CD4-positive, alpha-beta T cell treated with Interleukin-1 beta for 1 hour (primary cell): ENCODE measurements around the gene EPB41L5.
"Not testable (repeated sequence)": the region's sequence is repeated elsewhere in the genome, so short reads cannot be mapped to it uniquely, and the experiment has no call there.

Experiments used
- DNase-seq, 2 donors: peaks; one replicate each; pipeline ENCODE4 v3.0.0-alpha.2; 2020 to 2022

EPB41L5 gene

DNA sequence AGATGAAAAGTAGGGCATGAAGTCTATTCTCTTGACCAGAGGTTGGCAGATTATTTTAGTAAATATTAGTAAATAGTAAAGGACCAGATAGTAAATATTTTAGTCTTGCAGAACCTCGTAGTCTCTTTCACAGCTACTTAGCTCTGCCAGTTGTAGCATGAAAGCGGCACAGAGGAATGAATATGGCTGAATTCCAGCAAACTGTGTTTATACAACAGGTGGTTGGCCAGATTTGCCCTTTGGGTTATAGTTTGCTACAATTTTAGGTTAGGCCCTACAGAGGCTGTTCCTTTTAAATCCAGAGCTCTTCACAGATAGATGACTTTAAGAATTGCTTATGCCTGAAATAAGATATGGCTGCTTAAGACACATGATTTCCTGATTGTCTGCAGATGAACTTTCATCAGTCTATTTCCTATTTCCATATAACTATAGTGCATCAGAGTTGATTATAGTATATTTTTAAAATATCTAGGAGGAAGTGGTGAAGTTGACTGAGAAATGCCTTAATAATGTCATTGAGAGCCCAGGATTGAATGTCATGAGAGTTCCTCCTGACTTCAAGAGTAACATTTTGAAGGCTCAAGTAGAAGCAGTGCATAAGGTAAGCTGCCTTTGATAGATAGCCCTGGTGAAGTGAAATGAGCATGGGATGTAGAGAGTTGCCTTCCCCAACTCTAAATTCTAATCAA lies 129.8 kb downstream of the EPB41L5 start:
- DNase-seq: no peak

DNA sequence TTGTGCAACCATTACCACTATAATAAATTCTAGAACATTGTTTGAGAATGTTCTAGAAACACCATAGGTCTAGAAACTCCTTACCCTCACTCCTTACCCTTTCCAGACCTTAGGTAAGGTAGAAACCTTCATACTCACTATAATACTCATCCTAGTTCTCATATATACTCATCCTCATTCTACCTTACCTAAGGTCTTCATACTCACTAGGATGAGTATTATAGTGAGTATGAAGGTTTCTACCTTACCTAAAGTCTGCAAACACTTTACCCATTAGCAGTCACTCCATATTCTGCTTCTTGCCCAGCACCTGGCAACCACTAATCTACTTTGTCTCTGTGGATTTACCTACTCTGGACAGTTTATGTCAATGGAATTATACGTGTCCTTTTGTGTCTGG lies 135.4 kb downstream of the EPB41L5 start:
- DNase-seq: no peak

DNA sequence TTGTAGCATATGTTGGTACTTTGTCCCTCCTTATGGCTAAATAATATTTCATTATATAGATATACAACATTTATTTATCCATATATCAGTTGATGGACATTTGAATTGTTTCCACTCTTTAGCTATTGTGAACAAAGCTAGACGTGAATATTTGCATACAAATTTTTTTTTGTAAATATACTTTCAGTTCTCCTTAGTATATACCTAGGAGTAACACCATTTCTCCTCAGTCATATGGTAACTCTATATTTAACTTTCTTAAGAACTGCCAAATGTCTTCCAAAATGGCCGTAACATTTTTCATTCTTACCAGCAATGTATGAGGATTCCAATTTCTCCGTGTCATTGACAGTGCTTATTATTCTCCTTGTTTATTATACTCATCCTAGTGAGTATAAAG lies 135.8 kb downstream of the EPB41L5 start:
- DNase-seq: no peak

DNA sequence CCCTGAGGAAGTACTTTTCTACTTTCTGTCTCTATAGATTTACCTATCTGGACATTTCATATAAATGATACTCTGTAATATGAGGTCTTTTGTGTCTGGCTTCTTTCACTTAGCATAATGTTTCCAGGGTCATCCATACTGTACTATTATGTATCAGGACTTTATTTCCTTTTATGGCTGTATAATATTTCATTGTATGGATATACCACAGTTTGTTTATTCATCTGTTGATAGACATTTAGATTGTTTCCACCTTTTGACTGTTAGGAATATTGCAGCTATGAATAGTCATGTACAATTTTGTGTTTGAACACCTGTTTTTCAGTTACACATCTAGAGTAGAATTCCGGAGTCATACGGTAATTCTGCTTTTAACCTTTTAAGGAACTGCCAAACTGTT lies 136.5 kb downstream of the EPB41L5 start:
- DNase-seq: no peak

DNA sequence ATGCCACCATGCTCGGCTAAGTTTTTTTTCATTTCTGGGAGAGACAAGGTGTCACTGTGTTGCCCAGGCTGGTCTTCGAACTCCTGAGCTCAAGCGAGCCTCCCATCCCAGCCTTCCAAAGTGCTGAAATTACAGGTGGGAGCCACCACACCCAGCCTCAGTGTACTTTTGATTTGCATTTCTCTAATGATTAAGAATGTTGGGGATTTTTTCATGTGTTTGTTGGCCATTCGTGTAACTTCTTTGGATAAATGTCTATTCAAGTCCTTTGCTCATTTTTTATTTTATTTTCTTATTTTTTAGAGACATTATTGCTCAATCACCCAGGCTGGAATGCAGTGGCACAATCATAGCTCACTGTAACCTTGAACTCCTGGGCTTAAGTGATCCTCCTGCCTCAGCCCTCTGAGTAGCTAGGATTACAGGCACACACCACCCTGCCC lies 137.2 kb downstream of the EPB41L5 start:
- no peak for DNase-seq

DNA sequence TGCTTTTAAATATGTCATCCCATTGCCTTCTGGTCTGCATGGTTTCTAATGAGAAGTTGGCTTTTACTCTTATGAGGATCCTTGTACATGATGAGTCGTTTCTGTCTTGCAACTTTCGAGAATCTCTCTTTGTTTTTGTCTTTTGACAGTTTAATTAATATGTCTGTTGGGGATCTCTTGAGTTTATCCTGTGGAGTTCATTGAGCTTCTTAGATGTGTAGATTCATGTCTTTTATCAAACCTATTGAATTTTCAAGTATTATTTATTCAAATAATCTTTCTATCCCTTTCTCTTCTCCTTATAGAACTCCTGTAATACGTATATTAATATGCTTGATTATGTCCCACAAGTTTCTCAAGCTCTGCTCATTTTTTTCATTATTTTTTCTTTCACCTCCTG lies 142.4 kb downstream of the EPB41L5 start:
- no peak for DNase-seq

DNA sequence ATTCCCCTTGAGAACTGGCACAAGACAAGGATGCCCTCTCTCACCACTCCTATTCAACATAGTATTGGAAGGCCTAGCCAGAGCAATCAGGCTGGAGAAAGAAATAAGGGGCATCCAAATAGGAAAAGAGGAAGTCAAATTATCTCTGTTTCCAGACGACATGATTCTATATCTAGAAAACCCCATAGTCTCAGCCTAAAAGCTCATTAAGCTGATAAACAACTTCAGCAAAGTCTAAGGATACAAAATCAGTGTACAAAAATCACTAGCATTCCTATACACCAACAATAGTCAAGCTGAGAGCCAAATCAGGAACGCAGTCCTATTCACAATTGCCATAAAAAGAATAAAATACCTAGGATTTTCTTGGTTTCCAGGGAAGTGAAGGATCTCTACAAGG lies 145.8 kb downstream of the EPB41L5 start:
- DNase-seq: not testable (repeated sequence)

DNA sequence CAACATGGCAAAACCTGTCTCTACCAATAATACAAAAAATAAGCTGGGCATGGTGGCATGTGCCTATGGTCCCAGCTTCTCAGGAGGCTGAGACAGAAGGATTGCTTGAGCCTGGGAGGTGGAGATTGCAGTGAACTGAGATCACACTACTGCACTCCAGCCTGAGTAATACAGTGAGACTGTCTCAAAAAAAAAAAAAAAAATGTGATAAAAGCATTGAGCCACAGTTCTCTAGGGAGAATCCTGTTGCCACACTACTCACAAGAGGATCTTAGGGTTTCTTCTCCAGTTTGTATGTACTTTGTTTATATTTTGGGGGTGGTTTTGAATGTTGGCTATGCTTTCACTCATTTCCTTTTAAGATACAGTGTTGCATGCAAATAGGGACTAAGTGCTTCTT lies 148.3 kb downstream of the EPB41L5 start:
- no peak for DNase-seq

DNA sequence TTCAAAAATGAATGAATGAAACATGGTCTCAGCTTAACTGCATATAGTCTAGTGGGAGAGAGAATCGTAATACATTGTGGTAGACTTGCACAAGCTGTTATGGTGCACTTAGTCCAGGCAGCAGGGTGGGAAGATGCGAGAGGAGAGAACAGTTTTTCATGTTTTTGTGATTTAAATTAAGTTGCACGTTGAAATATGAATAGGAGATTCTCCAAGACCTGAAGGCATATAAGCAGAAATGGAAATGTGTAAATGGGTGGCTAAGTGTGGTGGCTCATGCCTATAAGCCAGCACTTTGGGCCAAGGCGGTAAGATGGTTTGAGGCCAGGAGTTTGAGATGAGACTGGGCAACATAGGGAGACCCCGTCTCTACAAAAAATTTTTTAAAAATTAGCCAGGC lies 149.8 kb downstream of the EPB41L5 start:
- no peak for DNase-seq

DNA sequence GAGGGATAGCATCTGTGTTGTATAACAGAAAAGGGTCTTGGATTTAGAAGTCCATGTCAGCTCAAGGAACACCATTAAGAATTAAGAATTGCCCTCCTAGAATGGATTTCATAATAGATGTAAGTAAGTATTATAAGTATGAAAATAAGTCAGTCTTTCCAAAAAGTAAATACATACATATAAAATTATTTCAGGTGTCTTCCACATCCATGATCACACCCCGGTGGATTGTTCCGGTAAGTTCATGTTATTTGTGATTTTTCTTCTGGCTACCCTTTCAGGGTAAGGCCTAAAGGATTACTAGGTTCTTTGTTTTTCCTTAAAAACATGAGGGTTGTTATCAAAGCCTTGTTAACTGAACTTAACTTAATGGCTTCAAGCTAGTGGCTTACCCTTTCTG lies 154.4 kb downstream of the EPB41L5 start:
- no peak for DNase-seq

DNA sequence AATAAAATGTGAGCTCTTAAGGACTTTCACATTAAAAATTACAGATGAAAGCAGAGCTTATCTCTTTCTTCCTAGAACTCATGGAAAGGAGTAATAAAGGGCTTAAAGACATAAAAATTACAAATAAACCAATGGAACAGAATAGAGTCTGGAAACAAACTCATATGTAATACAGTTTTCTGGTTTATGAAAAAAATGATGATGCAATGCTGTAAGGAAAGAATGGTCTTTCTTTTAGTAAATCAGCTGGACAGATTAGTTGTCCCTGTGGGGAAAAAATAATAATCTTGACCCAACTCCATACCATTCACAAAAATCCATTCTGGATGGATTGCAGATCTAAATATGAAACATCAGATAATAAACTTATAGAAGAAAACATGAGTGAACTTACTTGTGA lies 156.1 kb downstream of the EPB41L5 start:
- no peak for DNase-seq

DNA sequence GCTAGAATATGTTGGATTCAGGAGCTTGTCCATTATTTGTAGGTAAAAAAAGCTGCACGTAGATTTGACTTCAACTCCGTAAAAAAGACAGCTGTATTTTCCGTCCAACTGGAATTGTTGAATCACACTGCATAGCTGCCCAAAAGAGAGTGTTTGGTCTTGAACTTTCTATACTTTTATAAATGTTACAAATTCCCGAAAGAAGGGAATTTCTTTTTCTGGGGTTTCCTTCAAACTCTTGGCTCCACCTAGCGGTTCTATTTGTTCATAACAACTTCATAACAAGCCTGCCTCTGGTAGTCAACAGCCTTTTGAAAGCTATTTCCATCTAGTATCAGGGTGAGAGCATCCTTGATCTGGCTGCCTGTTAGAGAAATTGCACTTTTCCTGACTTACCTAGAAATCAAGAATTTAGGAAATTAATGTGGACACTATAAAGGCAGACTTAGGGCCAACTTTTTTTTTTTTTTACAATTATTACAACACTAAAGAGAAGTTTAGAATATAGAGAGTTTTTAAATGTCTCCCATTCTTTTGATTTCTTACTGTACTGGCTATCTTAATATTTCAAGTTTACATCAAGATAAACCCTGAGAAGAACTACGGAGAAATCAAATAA lies 162.2 kb downstream of the EPB41L5 start:
- peak; percentile 22 to 66 for DNase-seq

DNA sequence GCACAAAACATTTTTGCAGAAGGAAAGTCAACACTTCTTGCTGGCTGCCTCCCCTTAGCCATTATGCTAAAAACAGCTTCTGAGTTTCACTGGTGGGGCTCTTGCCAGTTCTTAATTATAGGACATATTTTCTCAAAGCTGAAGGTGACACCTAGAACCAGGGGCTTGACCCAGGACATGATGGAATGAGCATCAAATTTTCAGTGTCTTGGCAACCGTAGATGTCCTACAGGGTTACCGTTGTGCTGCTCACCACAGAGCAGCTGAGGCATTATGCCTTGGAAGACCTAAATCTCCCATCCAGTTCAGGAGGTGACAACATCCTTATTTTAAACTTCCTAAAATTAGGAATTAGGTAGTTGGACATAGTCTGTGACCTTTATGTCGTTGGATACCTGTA lies 163.6 kb downstream of the EPB41L5 start:
- no peak for DNase-seq

DNA sequence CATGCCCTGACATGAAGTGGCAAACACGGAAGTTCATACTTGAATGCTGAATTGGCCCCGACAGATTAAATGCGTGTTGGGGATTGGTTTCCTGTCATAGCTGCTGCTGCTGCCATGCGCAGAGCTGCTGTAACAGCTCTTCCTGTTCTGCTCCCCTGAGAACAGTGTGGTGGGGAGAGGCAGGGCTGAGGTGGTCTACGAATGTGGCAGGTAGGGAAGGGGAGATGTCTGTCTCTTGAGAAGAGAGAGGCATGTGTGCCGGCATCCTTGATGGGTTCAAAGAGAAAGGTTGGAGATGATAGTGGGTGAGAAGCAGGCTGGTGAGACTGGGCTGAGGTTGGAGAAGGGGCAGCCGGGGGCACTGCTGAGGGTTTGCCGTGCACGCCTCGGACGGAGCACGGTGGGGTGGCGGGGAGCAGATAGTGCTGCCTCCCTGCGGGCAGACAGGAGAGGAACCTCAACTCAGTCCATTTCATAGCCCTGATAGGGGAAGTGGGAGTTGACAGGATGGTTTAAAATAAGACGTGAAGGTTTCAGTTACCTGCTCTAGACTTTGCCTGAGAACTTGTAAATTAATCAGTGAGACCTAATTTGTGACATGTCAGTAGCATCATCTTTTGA lies 164.2 kb downstream of the EPB41L5 start:
- peak; percentile 81 to 84 for DNase-seq

DNA sequence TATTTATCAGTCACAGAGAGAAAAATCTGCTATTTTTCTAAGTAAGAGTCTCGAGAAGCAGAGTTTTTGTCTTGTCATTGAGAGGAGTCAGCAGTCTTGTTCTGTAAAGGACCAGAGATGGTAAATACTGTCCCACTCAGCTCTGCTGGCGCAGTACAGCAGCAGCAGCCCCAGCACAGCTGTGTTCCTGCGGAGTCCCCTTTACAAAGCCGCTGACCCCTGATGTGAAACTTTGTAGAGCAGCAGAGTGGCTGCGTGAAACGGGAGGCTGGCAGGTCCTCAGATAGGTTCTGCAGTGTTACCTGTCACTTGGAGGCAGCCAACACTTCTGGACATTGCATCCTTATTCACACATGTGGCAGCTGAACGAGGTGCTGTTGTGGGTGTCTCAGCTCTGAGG lies 165.1 kb downstream of the EPB41L5 start:
- DNase-seq: no peak

DNA sequence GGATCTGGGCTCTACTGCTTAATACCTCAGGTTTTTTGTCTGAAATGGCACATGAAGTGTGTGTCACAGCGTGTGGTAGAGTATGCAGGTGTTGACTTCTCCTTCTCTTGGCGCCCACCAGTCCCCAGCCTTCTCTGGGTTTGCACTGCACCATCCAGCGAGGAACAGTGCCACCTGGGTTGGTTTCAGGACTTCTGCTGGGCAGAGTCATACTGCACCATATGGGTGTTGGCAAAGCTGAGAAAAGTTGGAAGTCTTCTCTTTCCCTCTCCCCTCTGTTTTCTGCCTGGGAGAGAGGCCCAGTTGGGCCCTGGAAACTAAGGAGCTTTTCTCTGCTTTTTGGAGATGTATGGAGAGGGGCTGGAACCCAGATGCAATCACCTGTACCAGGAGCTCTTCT lies 166.5 kb downstream of the EPB41L5 start:
- no peak for DNase-seq

DNA sequence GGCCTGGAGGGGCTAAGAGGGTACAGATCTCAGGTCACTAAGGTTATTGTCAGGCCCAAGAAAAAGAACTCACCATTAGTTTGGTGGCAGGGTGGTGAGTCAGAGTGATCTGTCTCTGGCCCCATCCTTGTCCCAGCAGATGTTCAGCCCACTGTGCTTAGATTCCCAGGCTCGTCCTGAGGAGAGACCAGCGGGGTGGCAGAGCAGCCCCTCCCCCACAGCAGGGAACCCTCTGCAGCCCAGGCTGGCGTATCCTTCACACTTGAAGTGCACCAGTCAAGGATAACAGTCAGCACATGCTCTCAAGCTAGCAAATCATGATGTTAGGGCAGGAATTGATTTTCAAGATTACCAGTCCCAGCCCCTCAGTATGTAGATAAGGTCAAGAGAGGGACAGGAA lies 167.2 kb downstream of the EPB41L5 start:
- DNase-seq: no peak

DNA sequence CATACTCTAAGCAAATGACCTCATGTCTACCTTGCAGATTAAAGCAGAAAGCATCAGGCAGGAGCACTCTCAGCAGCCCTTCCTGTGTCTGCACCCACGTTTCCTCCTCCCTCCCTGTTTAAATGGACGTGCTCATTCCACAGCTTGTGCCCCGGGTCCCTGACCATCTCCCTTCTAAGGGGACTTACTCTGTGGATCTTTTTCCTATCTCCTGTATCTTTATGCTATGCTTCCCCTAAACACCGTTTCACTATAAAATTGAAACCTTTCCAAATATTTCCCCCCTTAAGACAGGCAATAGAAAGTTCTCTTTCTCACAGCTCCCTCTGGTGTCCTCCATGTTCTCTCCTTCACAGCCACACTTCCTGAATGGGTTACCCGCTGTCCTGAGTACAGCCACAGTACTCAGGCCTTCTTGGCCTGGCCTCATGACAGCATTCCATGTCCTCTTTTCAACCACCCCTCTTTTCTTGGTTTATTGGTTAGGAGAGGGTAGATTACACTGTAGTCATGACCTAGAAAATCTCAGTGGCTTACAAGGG lies 169.2 kb downstream of the EPB41L5 start:
- DNase-seq: no peak

DNA sequence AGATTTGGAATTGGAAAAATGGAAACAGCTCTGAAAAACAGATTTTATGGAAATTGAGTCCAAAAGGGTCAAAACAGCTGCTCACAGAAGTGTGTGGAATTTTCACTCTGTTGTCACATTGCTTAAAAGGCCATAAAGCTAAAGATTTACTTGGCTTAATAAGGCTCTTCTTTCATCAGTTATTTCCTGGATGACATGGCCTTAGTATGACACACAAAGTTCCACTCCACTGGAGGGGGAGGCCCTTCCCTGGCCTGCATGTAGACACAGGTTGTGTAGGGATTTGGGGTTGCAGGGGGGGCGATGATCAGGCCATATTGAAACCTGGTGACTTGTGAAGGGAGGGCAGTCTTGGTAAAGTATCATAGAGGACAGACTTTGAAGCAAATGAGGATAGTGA lies 176.3 kb downstream of the EPB41L5 start:
- DNase-seq: no peak

DNA sequence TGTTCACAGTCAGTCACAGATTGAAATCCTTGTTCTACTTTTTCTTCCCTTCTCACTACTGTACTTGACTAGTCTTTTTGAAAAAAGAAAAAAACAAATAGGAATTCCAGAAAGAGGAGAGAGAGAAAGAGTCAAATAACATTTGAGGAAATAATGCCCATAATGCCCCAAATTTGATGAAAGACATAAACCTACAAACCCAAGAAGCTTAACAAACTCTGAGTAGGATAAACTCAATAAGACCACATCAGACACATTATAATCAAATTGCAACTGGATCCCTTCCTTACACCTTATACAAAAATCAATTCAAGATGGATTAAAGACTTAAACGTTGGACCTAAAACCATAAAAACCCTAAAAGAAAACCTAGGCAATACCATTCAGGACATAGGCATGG lies 179.4 kb downstream of the EPB41L5 start:
- no peak for DNase-seq

DNA sequence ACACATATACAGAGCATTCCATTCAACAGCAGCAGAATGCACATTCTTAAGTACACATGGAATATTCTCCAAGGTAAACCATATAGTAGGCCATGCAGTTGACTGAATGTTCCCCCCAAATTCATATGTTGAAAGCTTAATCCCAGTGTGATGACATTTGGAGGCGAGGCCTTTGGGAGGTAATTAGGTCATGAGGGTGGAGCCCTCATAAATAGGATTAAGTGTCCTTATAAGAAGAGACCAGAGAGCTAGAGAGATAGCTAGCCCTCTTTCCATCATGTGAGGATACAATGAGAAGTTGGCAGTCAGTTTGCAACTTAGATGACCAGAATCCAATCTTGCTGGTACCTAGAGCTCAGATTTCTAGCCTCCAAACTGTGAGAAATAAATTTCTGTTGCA lies 182.7 kb downstream of the EPB41L5 start:
- DNase-seq: no peak

DNA sequence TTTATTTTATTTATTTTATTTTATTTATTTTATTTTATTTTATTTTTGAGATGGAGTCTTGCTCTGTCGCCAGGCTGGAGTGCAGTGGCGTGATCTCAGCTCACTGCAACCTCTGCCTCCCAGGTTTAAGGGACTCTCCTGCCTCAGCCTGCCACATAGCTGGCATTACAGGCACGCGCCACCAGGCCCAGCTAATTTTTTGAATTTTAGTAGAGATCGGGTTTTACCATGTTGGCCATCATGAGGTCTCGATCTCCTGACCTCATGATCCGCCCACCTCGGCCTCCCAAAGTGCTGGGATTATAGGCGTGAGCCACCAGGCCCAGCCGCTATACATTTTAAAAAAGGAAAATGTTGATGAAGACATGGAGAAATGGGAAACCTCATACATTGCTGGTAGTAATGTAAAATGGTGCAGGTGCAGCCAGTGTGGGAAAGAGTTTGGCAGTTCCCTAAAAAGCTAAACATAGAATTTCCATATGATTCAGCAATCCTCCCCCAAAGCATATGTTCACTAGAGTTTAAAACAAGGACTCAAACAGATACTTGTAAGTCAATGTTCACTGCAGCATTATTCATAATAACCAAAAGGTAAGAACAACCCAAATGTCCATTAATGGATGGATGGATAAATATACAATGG lies 187.1 kb downstream of the EPB41L5 start:
- not testable (repeated sequence) for DNase-seq

DNA sequence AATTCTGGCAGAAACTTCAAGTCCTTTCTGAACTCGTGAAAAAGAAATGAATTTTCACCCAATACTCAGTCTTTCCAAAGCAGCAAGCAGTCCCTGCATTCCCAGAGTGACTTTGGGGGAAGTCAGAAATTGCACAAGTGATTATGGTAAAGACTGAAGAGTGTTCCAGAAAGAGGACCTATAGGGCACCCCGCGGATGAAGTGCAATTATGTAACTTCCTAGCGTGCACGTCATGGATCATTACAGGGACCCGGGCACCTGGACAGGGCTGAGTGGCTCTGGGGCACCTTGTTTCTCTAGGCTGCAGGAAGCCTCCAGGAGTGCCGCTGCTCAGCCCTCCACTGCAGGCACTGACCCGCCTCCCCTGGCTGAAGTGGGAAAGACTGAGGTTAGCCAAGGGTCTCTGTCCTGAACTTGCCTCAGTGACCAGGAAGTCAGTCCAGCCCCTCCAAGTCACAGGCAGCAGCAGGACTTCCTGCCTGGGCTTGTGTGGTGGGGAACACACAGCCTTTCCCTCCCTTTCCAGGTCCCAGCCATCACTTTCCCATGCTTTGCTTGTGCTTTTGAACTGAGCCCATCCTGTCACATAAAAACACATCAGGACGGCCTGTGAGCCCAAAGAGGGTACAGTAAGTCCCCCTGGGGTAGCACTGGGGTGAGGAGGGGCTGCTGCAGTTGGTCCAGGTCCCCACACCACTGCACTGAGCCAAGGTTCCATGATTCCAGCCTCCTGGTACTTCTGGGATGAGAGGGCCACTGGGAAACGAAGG lies 190.6 kb downstream of the EPB41L5 start:
- peak in 1 of 2 donors; percentile 28 for DNase-seq
